ENCODE data around the gene MAP3K7CL. TPM values are rescaled to one million over a fixed set of nuclear protein-coding genes. Genes with fewer than 3 reads are reported as not detected.

Gene MAP3K7CL
- total RNA-seq, 1 donor from 2014 or later = 6.9 TPM

- intact Hi-C loops (cut with DNase I) = no loop called here
- DNase-seq (ENCODE audit: extremely low spot score in 2 of 2) = no peak
Observed at GRCh38 chr21:29172282-29172681, 41.8 kb downstream of the MAP3K7CL start.

GRCh38 chr21:29174607-29175013 lies 44.2 kb downstream of the MAP3K7CL start:
- H3K27ac ChIP-seq = no peak overlapping the region
- H3K9me3 ChIP-seq = no peaks in the 10 kb centered on the region
- TF ChIP-seq POLR2A (IDR thresholded peaks at IDR 0.05) (no peak), CTCF (IDR thresholded peaks at IDR 0.05) (no peak), POLR2AphosphoS5 (IDR thresholded peaks at IDR 0.05; ENCODE audit: insufficient read depth in 1 of 2, low read depth in 1 of 2) (no peak)
- H3K4me1 ChIP-seq = no peaks in the 10 kb centered on the region
- no peaks in the 10 kb centered on the region for H3K36me3 ChIP-seq
- no peaks in the 10 kb centered on the region for H3K27me3 ChIP-seq
- no peak overlapping the region for H3K4me3 ChIP-seq
- intact Hi-C loops (cut with DNase I) = no loop called here
- DNase-seq (ENCODE audit: extremely low spot score in 2 of 2) = no peak

More at GRCh38 chr21:29172282-29172681, 41.8 kb downstream of the MAP3K7CL start:
- no peak overlapping the region for H3K27ac ChIP-seq
- H3K4me3 ChIP-seq = no peak overlapping the region
- H3K4me1 ChIP-seq = peaks cover 13% of the 10 kb centered on the region
- H3K36me3 ChIP-seq = no peaks in the 10 kb centered on the region
- H3K27me3 ChIP-seq = no peaks in the 10 kb centered on the region
- TF ChIP-seq CTCF (IDR thresholded peaks at IDR 0.05) = no peak
- TF ChIP-seq POLR2AphosphoS5 (IDR thresholded peaks at IDR 0.05; ENCODE audit: insufficient read depth in 1 of 2, low read depth in 1 of 2) = no peak
- TF ChIP-seq POLR2A (IDR thresholded peaks at IDR 0.05) = no peak
- H3K9me3 ChIP-seq = no peaks in the 10 kb centered on the region

DNA sequence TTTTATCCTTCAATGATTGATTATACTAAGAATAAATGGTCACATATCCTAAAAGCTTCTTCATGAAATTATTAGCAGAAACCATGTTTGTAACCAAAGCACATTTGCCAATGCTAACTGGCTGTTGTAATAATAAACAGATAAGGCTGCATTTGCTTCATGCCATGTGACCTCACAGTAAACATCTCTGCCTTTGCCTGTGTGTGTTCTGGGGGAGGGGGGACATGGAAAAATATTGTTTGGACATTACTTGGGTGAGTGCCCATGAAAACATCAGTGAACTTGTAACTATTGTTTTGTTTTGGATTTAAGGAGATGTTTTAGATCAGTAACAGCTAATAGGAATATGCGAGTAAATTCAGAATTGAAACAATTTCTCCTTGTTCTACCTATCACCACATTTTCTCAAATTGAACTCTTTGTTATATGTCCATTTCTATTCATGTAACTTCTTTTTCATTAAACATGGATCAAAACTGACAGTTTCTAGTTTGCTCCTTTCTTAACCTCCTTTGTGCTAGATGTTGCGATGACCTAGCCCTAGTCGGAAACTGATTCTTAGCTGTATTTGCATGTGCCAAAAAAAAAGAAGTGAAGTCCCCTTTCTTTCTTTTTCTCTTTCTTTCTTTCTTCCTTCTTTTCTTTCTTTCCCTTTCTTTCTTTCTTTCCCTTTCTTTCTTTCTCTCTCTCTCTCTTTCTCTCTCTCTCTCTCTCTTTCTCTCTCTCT lies 45.1 kb downstream of the MAP3K7CL start:
- Histone ChIP-seq H3K36me3 (no peaks in the 10 kb centered on the region), H3K27ac (no peak overlapping the region), H3K4me1 (no peaks in the 10 kb centered on the region), H3K27me3 (no peaks in the 10 kb centered on the region), H3K4me3 (no peak overlapping the region), H3K9me3 (no peaks in the 10 kb centered on the region)
- TF ChIP-seq POLR2AphosphoS5 (IDR thresholded peaks at IDR 0.05; ENCODE audit: insufficient read depth in 1 of 2, low read depth in 1 of 2) = no peak
- no peak for TF ChIP-seq CTCF (IDR thresholded peaks at IDR 0.05)
- TF ChIP-seq POLR2A (IDR thresholded peaks at IDR 0.05) = no peak
- DNase-seq (ENCODE audit: extremely low spot score in 2 of 2) = no peak
- intact Hi-C loops (cut with DNase I) = no loop called here

DNA sequence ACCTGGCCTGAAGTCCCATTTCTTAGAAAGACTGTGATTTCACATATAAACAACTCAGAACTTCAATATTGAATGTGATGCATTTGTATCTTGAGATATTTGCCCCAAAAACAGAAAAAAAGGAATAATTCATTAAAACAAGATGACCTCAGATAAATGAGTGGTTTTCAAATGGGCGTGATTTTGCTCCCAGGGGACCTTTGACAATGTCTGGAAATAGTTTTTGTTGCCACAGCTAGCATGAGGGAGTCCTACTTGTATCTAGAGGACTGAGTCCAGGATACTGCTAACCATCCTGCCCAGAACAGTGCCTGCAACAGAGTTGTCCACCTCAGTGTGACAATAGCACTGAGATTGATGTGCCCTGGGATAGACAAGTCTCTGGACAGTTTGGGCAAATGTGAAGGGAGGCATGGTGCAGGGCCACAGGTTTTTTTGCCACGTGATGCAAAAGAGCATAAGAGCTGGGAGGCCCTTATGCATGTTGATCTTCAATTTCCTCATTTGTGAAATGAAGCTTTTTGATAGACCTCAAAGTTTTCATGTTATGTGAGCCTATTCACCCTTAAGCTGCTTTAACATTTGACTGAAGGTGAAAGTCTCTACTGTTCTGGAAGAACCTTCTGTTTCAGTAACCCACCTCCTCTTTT lies 46.2 kb downstream of the MAP3K7CL start:
- Histone ChIP-seq H3K27ac (no peak overlapping the region), H3K27me3 (no peaks in the 10 kb centered on the region), H3K4me3 (no peak overlapping the region), H3K4me1 (no peaks in the 10 kb centered on the region), H3K36me3 (no peaks in the 10 kb centered on the region), H3K9me3 (no peaks in the 10 kb centered on the region)
- no peak for TF ChIP-seq CTCF (IDR thresholded peaks at IDR 0.05)
- TF ChIP-seq POLR2A (IDR thresholded peaks at IDR 0.05) = no peak
- TF ChIP-seq POLR2AphosphoS5 (IDR thresholded peaks at IDR 0.05; ENCODE audit: insufficient read depth in 1 of 2, low read depth in 1 of 2) = no peak
- no peak for DNase-seq (ENCODE audit: extremely low spot score in 2 of 2)
- intact Hi-C loops (cut with DNase I) = no loop called here

- H3K36me3 ChIP-seq = no peaks in the 10 kb centered on the region
- H3K4me1 ChIP-seq = peaks cover 5% of the 10 kb centered on the region
- H3K4me3 ChIP-seq = no peak overlapping the region
- no peaks in the 10 kb centered on the region for H3K9me3 ChIP-seq
- intact Hi-C loops (cut with DNase I) = no loop called here
- no peak overlapping the region for H3K27ac ChIP-seq
- no peaks in the 10 kb centered on the region for H3K27me3 ChIP-seq
- no peak for DNase-seq (ENCODE audit: extremely low spot score in 2 of 2)
- TF ChIP-seq POLR2A (IDR thresholded peaks at IDR 0.05) (no peak), CTCF (IDR thresholded peaks at IDR 0.05) (no peak), POLR2AphosphoS5 (IDR thresholded peaks at IDR 0.05; ENCODE audit: insufficient read depth in 1 of 2, low read depth in 1 of 2) (no peak)
Observed at GRCh38 chr21:29177800-29178199, 47.4 kb downstream of the MAP3K7CL start.

Data from vagina (tissue), 2 donors.